Trophoblast cell (in vitro differentiated cells and primary cell): ENCODE measurements around the gene ACACB.

ENCODE experiments used
- DNase-seq, 2 donors: peaks; one replicate each; pipeline ENCODE4 v3.0.0-alpha.2; 2016
- H2AFZ ChIP-seq: 2 replicates; pipeline ENCODE4 v1.6.1; 2013; ENCODE audit warnings: low read length, moderate library complexity, mild to moderate bottlenecking; ENCODE audit not compliant: insufficient read depth, poor library complexity
- H2AK5ac ChIP-seq: 2 replicates; pipeline ENCODE4 v1.6.1; 2013; ENCODE audit warnings: mild to moderate bottlenecking, low read length
- H2BK120ac ChIP-seq: 2 replicates; pipeline ENCODE4 v1.6.1; 2013; ENCODE audit warnings: low read length, mild to moderate bottlenecking, moderate library complexity; ENCODE audit not compliant: insufficient read depth, poor library complexity
- H2BK12ac ChIP-seq: 2 replicates; pipeline ENCODE4 v1.6.1; 2013; ENCODE audit warnings: mild to moderate bottlenecking, low read length, moderate library complexity
- H2BK5ac ChIP-seq: 2 replicates; pipeline ENCODE4 v1.6.1; 2013; ENCODE audit warnings: low read length, low read depth, moderate library complexity, mild to moderate bottlenecking; ENCODE audit not compliant: poor library complexity
- H3K14ac ChIP-seq: 2 replicates; pipeline ENCODE4 v1.6.1; 2013; ENCODE audit warnings: mild to moderate bottlenecking, low read length
- H3K18ac ChIP-seq: 2 replicates; pipeline ENCODE4 v1.6.1; 2013; ENCODE audit warnings: mild to moderate bottlenecking, low read length
- H3K23ac ChIP-seq: 2 replicates; pipeline ENCODE4 v1.6.1; 2013; ENCODE audit warnings: low read length
- H3K27ac ChIP-seq: 2 replicates; pipeline ENCODE4 v1.5.1; 2013; ENCODE audit warnings: low read depth, mild to moderate bottlenecking, inconsistent platforms, low read length, moderate library complexity
- H3K27me3 ChIP-seq: 2 replicates; pipeline ENCODE4 v1.6.1; 2013; ENCODE audit warnings: inconsistent platforms, mild to moderate bottlenecking, low read length, moderate library complexity; ENCODE audit not compliant: insufficient read depth
- H3K36me3 ChIP-seq, 2 experiments: 1 replicate in 1 of 2; 2 replicates in 1 of 2; pipeline ENCODE4 v1.6.1; 2013; ENCODE audit warnings: low read length in 2 of 2, mild to moderate bottlenecking in 2 of 2, moderate library complexity in 1 of 2; ENCODE audit not compliant: insufficient read depth in 2 of 2, control insufficient read depth in 1 of 2
- H3K4ac ChIP-seq: 2 replicates; pipeline ENCODE4 v1.6.1; 2013; ENCODE audit warnings: low read depth, mild to moderate bottlenecking, low read length, moderate library complexity
- H3K4me1 ChIP-seq, 2 experiments: 1 replicate in 1 of 2; 2 replicates in 1 of 2; pipeline ENCODE4 v1.6.1; 2013; ENCODE audit warnings: low read length in 2 of 2, mild to moderate bottlenecking in 2 of 2, moderate library complexity in 1 of 2; ENCODE audit not compliant: insufficient read depth in 2 of 2, control insufficient read depth in 1 of 2
- H3K4me2 ChIP-seq: 2 replicates; pipeline ENCODE4 v1.6.1; 2013; ENCODE audit warnings: inconsistent platforms, mild to moderate bottlenecking, low read length, moderate library complexity
- H3K4me3 ChIP-seq: 2 replicates; pipeline ENCODE4 v1.5.1; 2013; ENCODE audit warnings: mild to moderate bottlenecking, low read depth, low read length, inconsistent platforms
- H3K79me1 ChIP-seq: one replicate; pipeline ENCODE4 v1.6.1; 2013; ENCODE audit warnings: low read length
- H3K79me2 ChIP-seq: 2 replicates; pipeline ENCODE4 v1.6.1; 2013; ENCODE audit warnings: low read length, mild to moderate bottlenecking; ENCODE audit not compliant: control insufficient read depth, insufficient read depth, poor library complexity
- H3K9ac ChIP-seq: 2 replicates; pipeline ENCODE4 v1.6.1; 2013; ENCODE audit warnings: mild to moderate bottlenecking, low read length
- H3K9me3 ChIP-seq: 2 replicates; pipeline ENCODE4 v1.6.1; 2013; ENCODE audit warnings: low read depth, mild to moderate bottlenecking, control low read depth, inconsistent platforms, low read length; ENCODE audit not compliant: insufficient read depth
- H4K12ac ChIP-seq: 2 replicates; pipeline ENCODE4 v1.6.1; 2013; ENCODE audit warnings: low read depth, mild to moderate bottlenecking, low read length, moderate library complexity
- H4K8ac ChIP-seq: 2 replicates; pipeline ENCODE4 v1.6.1; 2013; ENCODE audit warnings: low read depth, mild to moderate bottlenecking, low read length, moderate library complexity
- H4K91ac ChIP-seq: one replicate; pipeline ENCODE4 v1.6.1; 2013; ENCODE audit warnings: low read depth, mild to moderate bottlenecking, low read length, moderate library complexity
- WGBS: extraction: QIAGEN DNeasy Blood & Tissue Kit; methylation state at CpG from one replicate; pipeline ENCODE4 v1.1.7; 2013; ENCODE audit warnings: missing lambda C conversion rate; ENCODE audit not compliant: insufficient read length, insufficient coverage; ENCODE audit errors: extremely low coverage; 5-methylcytosine and 5-hydroxymethylcytosine counted together

The ACACB gene

DNA sequence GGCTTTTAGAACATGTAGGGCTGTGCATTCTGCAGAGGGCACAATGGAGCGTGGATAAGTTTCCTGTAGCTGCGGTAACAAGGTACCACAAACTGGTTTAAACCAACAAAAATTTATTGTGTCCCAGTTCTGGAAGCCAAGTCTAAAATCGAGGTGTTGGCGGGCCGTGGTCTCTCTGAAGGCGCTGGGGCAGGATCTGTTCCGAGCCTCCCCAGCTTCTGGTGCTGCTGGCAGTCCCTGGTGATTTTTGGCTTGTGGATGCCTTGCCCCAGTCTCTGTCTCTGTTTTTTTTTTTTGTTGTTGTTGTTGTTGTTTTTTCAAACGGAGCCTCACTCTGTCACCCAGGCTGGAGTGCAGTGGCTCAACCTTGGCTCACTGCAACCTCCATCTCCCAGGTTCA lies 77.5 kb downstream of the ACACB start:
- Histone ChIP-seq H2AK5ac (no peak overlapping the region), H3K27ac (no peak overlapping the region), H2BK12ac (no peak overlapping the region), H3K9me3 (no peaks in the 10 kb centered on the region), H4K91ac (no peak overlapping the region), H4K8ac (no peak overlapping the region), H3K79me1 (no peaks in the 10 kb centered on the region), H2BK120ac (no peak overlapping the region), H4K12ac (no peak overlapping the region), H3K4me3 (no peak overlapping the region), H3K4me2 (no peak overlapping the region), H3K27me3 (no peaks in the 10 kb centered on the region), H3K4ac (no peak overlapping the region), H3K18ac (no peak overlapping the region), H3K14ac (no peak overlapping the region), H3K4me1 (no peaks in the 10 kb centered on the region), H3K36me3 (no peaks in the 10 kb centered on the region), H3K23ac (no peak overlapping the region), H3K9ac (no peak overlapping the region), H2BK5ac (no peak overlapping the region), H2AFZ (no peak overlapping the region), H3K79me2 (no peaks in the 10 kb centered on the region)
- DNase-seq = no peak
- no CpG with 5 or more reads among the region's 8 CpGs for WGBS

DNA sequence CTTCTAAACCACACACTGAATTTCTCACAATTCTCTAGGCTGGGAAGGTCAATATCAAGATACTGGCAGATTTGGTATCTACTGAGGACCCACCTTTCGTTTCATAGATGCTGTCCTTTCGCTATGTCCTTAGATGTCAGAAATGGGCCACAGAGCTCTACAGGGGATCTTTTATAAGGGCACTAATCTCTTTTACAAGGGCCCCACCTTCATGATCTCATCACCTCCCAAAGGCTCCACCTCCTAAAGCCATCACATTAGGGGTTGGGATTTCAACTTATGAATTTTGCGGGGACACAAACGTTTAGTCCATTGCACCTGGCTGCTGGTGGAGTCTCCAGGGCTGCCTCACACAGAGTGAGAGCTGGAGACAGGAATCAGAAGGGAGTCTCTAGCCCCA lies 79.9 kb downstream of the ACACB start:
- H3K9ac ChIP-seq = no peak overlapping the region
- no peaks in the 10 kb centered on the region for H3K27me3 ChIP-seq
- no peak overlapping the region for H4K12ac ChIP-seq
- no peaks in the 10 kb centered on the region for H3K4me1 ChIP-seq
- no peak overlapping the region for H2BK120ac ChIP-seq
- no peaks in the 10 kb centered on the region for H3K9me3 ChIP-seq
- H3K79me2 ChIP-seq = peaks cover 2% of the 10 kb centered on the region
- H3K36me3 ChIP-seq = no peaks in the 10 kb centered on the region
- no CpG with 5 or more reads among the region's 4 CpGs for WGBS
- no peak overlapping the region for H3K4ac ChIP-seq
- no peak overlapping the region for H2AK5ac ChIP-seq
- DNase-seq = no peak
- no peak overlapping the region for H2BK12ac ChIP-seq
- no peaks in the 10 kb centered on the region for H3K79me1 ChIP-seq
- no peak overlapping the region for H4K8ac ChIP-seq
- no peak overlapping the region for H2AFZ ChIP-seq
- H3K4me3 ChIP-seq = no peak overlapping the region
- H3K23ac ChIP-seq = no peak overlapping the region
- H3K27ac ChIP-seq = no peak overlapping the region
- H4K91ac ChIP-seq = no peak overlapping the region
- no peak overlapping the region for H2BK5ac ChIP-seq
- no peak overlapping the region for H3K4me2 ChIP-seq
- H3K14ac ChIP-seq = no peak overlapping the region
- H3K18ac ChIP-seq = no peak overlapping the region

DNA sequence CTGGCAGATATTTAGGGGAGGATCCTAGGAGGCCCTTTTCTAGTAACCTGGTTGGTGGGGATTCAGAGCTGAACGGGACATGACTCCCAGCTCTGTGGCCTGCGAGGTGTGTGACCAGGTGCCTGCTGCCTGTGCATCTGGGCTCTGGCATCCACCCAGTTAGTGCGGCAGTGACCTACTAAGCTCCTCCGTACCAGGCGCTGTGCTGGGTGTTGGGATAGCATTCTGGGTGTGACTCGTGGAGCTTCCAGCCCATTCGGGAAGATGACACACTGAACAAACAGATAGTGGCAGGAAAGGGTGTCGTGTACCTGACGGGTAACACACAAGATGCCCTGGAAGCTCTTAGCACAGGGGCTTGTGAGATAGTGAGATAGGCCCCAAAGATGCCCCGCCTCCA lies 80.9 kb downstream of the ACACB start:
- H3K9me3 ChIP-seq = no peaks in the 10 kb centered on the region
- no peak for DNase-seq

DNA sequence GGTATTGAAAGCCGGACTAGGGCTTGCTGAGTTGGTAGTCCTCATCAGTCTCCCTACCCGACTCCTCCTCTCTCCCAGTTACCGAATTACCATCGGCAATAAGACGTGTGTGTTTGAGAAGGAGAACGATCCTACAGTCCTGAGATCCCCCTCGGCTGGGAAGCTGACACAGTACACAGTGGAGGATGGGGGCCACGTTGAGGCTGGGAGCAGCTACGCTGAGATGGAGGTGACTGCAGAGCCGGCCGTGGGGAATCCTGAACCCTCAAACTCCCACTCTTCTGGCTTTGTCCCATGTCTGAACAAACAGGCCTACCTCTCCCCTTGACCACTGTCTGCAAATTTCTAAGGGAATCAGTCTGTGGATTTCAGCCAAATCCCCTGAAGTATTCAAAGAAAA lies 82.9 kb downstream of the ACACB start:
- Histone ChIP-seq H3K9me3 (no peaks in the 10 kb centered on the region), H2AFZ (no peak overlapping the region), H3K4me1 (no peaks in the 10 kb centered on the region), H3K9ac (no peak overlapping the region), H2BK12ac (no peak overlapping the region), H3K27ac (no peak overlapping the region), H3K36me3 (no peaks in the 10 kb centered on the region), H3K4me2 (no peak overlapping the region), H3K4me3 (no peak overlapping the region), H3K14ac (no peak overlapping the region), H2BK5ac (no peak overlapping the region), H2BK120ac (no peak overlapping the region), H3K18ac (no peak overlapping the region), H3K27me3 (no peaks in the 10 kb centered on the region), H3K4ac (no peak overlapping the region), H3K79me1 (no peaks in the 10 kb centered on the region), H3K79me2 (peaks cover 2% of the 10 kb centered on the region), H2AK5ac (no peak overlapping the region), H3K23ac (no peak overlapping the region), H4K91ac (peak overlapping the region; percentile 51), H4K12ac (no peak overlapping the region), H4K8ac (no peak overlapping the region)
- no peak for DNase-seq
- WGBS = no CpG with 5 or more reads among the region's 11 CpGs

More for the DNA sequence above, 80.9 kb downstream of the ACACB start:
- H2BK12ac ChIP-seq = no peak overlapping the region
- no peak overlapping the region for H4K91ac ChIP-seq
- no peak overlapping the region for H2BK5ac ChIP-seq
- H3K79me2 ChIP-seq = peaks cover 2% of the 10 kb centered on the region
- no peaks in the 10 kb centered on the region for H3K36me3 ChIP-seq
- no CpG with 5 or more reads among the region's 10 CpGs for WGBS
- no peak overlapping the region for H3K14ac ChIP-seq
- H3K9ac ChIP-seq = no peak overlapping the region
- H3K4ac ChIP-seq = no peak overlapping the region
- H4K8ac ChIP-seq = no peak overlapping the region
- H3K18ac ChIP-seq = no peak overlapping the region
- H2AK5ac ChIP-seq = no peak overlapping the region
- H3K4me3 ChIP-seq = no peak overlapping the region
- H3K27ac ChIP-seq = no peak overlapping the region
- H2BK120ac ChIP-seq = no peak overlapping the region
- H4K12ac ChIP-seq = no peak overlapping the region
- H3K27me3 ChIP-seq = no peaks in the 10 kb centered on the region
- no peaks in the 10 kb centered on the region for H3K4me1 ChIP-seq
- H2AFZ ChIP-seq = no peak overlapping the region
- no peak overlapping the region for H3K23ac ChIP-seq
- H3K79me1 ChIP-seq = no peaks in the 10 kb centered on the region
- H3K4me2 ChIP-seq = no peak overlapping the region
